IPS-11a (cell line): ENCODE data around the gene TLCD1.

Experiments
- H3K4me3 ChIP-seq: one replicate; pipeline ENCODE4 v1.5.1; 2013; ENCODE audit warnings: low read depth, low read length, control low read depth

Gene TLCD1

GRCh38 chr17:28689011-28689410 lies 37.0 kb downstream of the TLCD1 start:
- no peak overlapping the region for H3K4me3 ChIP-seq

GRCh38 chr17:28688481-28688880 lies 37.6 kb downstream of the TLCD1 start:
- no peak overlapping the region for H3K4me3 ChIP-seq

- no peak overlapping the region for H3K4me3 ChIP-seq
These were observed 39.7 kb downstream of the TLCD1 start for GRCh38 chr17:28686296-28686695.

- no peak overlapping the region for H3K4me3 ChIP-seq
These were observed 40.7 kb downstream of the TLCD1 start for GRCh38 chr17:28685366-28685765.

GRCh38 chr17:28684963-28685362 lies 41.1 kb downstream of the TLCD1 start:
- H3K4me3 ChIP-seq = no peak overlapping the region

GRCh38 chr17:28682655-28683054 lies 43.4 kb downstream of the TLCD1 start:
- no peak overlapping the region for H3K4me3 ChIP-seq

GRCh38 chr17:28675980-28676379 lies 50.1 kb downstream of the TLCD1 start:
- H3K4me3 ChIP-seq = no peak overlapping the region

- no peak overlapping the region for H3K4me3 ChIP-seq
These were observed 50.5 kb downstream of the TLCD1 start for GRCh38 chr17:28675490-28675889.
